C4-2B (cell line): ENCODE data around the gene NPHS2.

Experiments used
- H3K27ac ChIP-seq: fragments of 450-650 bp; 2 replicates; pipeline ENCODE4 v1.5.1; 2017
- ZFX ChIP-seq: fragments of 450-650 bp; IDR thresholded peaks from 2 replicates; pipeline ENCODE4 v1.6.1; 2017
- TF ChIP-seq, protein P1 (sequence below): fragments of 450-650 bp; conservative IDR thresholded peaks from 2 replicates; pipeline ENCODE4 v1.5.1; 2017; ENCODE audit warnings: mild to moderate bottlenecking

The NPHS2 gene

DNA sequence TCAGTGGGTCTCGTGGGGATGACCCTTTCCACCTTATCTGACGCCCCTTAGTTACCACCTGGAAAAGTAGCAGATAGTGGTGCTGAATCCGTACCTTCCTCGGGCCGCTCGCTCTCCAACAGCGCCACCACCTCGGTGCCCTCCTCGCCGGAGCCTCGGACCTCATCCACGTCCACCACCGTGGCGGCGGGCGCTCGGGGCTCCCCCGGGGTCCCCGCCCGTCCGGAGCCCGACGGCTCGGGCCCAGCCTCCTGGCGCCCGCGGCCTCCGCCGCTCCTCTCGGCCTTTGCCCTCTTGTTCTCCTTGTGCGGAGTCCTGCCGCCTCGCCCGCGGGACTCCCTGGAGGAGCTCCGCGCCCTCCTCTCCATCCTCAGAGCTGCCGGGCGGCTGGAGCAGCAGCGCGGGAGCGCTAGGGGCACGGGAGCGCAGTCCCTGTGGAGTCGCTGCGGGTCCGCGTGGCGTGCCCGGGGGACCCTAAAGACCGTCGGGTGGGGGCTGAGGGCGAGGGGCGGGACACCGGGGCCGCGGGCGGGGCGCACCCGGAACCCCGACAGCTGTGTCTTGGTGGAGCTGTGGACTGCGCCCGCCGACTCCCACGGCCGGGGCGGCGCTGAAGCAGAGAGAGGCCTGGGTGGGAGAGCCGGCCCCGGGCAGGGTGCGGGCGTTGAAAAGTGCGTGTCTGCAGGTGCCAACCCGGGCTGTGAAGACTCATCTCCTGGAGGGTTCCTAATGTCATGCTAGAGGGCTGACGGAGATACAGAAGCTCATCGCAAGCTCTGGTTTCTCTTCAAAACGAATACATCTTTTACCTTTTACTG is at the start of gene NPHS2:
Gene NPHS2 (minus strand): TSS at position 452 of the 818 bp plus-strand sequence. CDS start 84 bp downstream, at position 368.
- no peak within 1 kb of the TSS for H3K27ac ChIP-seq
- no peak for TF ChIP-seq ZFX
- TF ChIP-seq, protein P1, sequence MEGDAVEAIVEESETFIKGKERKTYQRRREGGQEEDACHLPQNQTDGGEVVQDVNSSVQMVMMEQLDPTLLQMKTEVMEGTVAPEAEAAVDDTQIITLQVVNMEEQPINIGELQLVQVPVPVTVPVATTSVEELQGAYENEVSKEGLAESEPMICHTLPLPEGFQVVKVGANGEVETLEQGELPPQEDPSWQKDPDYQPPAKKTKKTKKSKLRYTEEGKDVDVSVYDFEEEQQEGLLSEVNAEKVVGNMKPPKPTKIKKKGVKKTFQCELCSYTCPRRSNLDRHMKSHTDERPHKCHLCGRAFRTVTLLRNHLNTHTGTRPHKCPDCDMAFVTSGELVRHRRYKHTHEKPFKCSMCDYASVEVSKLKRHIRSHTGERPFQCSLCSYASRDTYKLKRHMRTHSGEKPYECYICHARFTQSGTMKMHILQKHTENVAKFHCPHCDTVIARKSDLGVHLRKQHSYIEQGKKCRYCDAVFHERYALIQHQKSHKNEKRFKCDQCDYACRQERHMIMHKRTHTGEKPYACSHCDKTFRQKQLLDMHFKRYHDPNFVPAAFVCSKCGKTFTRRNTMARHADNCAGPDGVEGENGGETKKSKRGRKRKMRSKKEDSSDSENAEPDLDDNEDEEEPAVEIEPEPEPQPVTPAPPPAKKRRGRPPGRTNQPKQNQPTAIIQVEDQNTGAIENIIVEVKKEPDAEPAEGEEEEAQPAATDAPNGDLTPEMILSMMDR, result no peak

DNA sequence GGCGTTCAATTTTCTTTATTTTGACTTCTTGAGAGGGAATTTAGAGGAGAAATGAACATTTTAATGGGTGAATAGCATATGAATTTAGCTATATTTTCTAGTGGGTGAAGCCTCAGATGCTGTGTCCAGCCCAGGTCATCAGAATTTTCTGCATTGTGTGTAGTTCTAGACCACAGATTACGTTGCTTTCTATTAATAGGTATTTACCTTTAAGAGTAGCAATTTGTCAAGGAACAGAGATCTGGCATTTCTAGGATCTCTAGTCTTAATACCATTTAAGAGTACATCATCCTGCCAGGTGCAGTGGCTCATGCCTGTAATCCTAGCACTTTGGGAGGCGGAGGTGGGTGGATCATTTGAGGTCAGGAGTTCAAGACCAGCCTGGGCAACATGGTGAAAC is 36.6 kb upstream of the NPHS2 start:
- no peak for TF ChIP-seq ZFX
- TF ChIP-seq, protein P1, result no peak
- H3K27ac ChIP-seq, result no peak overlapping the region

DNA sequence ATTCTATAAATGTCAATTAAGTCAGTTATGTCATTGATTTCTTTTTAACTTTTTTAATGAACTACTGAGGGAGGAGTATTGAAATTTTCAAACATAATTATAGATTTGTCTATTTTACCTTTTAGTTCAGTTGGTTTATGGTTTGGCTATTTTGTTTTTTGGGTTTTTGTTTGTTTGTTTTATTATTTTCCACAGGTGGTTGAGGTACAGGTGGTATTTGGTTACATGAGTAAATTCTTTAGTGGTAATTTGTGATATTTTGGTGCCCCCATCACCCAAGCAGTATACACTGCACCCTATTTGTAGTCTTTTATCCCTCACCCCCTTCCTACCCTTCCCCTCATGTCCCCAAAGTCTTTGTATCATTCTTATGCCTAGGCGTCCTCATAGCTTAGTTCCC is 25.3 kb upstream of the NPHS2 start:
- no peak for TF ChIP-seq ZFX
- TF ChIP-seq, protein P1, result no peak
- no peak overlapping the region for H3K27ac ChIP-seq

DNA sequence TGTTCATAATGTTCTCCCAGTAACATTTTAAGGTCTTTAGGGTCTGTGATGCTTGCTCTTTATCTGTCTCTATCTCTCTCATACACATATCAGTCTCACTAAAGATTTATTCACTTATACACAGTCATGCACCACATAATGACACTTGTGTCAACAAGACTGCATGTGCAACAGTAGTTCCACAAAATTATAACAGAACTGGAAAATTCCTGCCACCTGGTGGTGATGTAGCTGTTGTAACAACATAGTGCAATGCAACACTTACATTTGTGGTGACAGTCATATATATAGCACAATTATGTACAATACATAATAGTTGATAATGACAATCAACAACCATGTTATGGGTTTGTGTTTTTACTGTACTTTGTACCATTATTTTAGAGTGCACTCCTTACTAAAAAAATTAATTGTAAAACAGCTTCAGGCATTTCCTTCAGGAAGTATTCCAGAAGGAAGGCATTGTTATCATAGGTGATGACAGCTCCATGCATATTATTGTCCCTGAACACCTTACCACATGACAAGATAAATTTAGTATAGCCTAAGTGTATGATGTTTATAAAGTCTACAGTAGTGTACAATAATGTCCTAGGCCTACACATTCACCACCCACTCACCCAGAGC is 24.0 kb upstream of the NPHS2 start:
- no peak for TF ChIP-seq ZFX
- TF ChIP-seq, protein P1, result peak; percentile 78
- no peak overlapping the region for H3K27ac ChIP-seq

DNA sequence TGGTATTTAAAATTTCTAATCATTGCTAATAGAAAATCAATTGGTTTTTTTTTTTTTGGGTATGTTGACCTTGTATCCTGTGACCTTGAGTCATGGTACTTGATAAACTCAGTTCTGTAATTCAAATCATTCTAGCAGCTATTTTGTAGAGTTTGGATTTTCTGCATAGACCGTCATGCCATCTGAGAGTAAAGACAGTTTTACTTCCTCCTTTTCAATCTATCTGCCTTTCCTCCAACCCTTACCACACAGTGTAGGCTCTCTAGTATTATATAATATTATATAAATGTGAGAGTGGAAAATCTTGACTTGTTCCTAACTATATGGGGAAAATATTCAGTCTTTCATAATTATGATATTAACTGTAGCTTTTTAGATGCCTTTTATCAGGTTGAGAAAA is 22.9 kb upstream of the NPHS2 start:
- no peak for TF ChIP-seq ZFX
- TF ChIP-seq, protein P1, result no peak
- H3K27ac ChIP-seq, result no peak overlapping the region

DNA sequence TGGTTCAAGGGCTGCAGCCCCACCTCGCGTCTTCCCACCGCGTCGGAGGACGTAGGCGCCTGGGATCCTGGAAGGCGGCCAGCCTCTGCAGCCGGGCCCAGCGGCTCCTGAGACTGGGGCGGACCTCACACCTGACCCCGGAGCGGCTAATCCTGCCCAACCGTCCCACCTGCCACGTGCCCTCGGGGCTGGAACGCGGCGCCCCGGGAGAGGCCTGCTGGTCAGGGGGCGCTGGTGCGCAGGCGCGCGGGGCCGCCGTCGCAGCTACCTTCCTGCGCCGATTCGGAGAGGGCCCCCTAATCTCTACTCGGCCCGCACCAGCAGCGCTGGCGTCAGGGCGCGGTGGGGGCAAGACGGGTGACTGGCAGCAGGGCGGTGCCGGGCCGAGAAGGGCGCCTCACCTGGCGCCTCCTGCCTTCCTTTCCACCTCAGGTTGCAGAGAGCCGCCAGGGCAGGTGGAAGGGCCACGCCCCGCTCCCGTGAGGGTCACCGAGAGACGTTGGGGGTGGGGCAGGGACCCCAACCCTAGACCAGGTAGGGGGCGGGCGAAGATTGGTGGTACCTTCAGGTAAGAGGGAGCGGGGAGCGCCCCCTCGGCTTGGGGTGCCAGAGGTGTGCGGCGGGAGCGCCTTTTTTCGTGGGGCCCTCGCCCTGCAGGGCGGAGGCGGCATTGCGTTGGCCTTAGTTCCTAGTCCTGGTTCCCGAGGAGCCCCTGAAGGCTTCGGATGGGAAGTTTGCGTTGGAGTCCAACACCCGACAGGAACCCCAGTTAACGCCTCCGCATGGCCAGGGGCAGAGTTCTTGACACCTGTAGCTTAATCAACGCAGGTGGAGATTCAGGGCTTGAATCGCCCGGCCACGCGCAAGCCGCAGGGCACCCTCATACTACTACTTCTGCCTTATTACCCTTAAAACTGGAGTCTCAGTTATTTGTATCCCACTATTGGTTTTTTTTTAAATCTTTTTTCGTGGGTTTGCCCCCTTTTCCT is 16.1 kb upstream of the NPHS2 start, which contains the start of gene TDRD5:
Gene TDRD5 (plus strand): TSS at position 241 of the 989 bp plus-strand sequence. CDS start 784 bp downstream, outside the sequence.
- no peak within 1 kb of the TSS for H3K27ac ChIP-seq
- no peak for TF ChIP-seq ZFX
- TF ChIP-seq, protein P1, result no peak; the same call in 1 of the 2 replicates
